Left lung (tissue), 10 donors: ENCODE measurements around the gene CDH11. TPM values are rescaled to one million over a fixed set of nuclear protein-coding genes. Genes with fewer than 3 reads are reported as not detected.

Source experiments
- ATAC-seq: fragments of 200-7000 bp; cut with Tn5 transposase; one replicate; pipeline ENCODE4 v1.9.1; 2020; ENCODE audit warnings: moderate library complexity
- DNase-seq, 4 donors: peaks; one replicate each; pipeline ENCODE4 v3.0.0-alpha.2; 2013 to 2020
- H3K27ac ChIP-seq, 2 donors: fragments of 200-600 bp; sonication (generic) in 1 of 2; one replicate each; pipeline versions ENCODE4 v1.5.0 to v1.8.0; 2020 to 2021
- H3K27me3 ChIP-seq, 2 donors: fragments of 200-600 bp; sonication (generic) in 1 of 2; one replicate each; pipeline versions ENCODE4 v1.5.0 to v1.8.0; 2020 to 2021
- H3K36me3 ChIP-seq, 2 donors: fragments of 200-600 bp; sonication (generic) in 1 of 2; one replicate each; pipeline versions ENCODE4 v1.5.0 to v1.8.0; 2020 to 2021
- H3K4me1 ChIP-seq, 2 donors: fragments of 200-600 bp; one replicate each; pipeline ENCODE4 v1.8.0; 2021
- H3K4me3 ChIP-seq, 2 donors: fragments of 200-600 bp; sonication (generic) in 1 of 2; one replicate each; pipeline versions ENCODE4 v1.5.0 to v1.8.0; 2020 to 2021; ENCODE audit warnings: mild to moderate bottlenecking in 1 of 2
- H3K9me3 ChIP-seq, 2 donors: fragments of 200-600 bp; sonication (generic) in 1 of 2; one replicate each; pipeline versions ENCODE4 v1.5.0 to v1.8.0; 2020 to 2021
- CTCF ChIP-seq, 2 donors: fragments of 200-600 bp; sonication (generic) in 1 of 2; IDR thresholded peaks; one replicate each; pipeline versions ENCODE4 v1.5.0 to v1.8.0; 2021; ENCODE audit warnings: antibody characterized with exemption in 2 of 2
- intact Hi-C, 2 donors: fragments of 100-400 bp; cut with DNase I; formaldehyde crosslinking; loops; one replicate each; pipeline versions ENCODE4 v1.11.2 to v1.14.2; 2022
- polyA plus RNA-seq, 6 donors: library from polyadenylated mRNA; unstranded; fragments of 120-200 nt; gene quantifications; one replicate each; pipeline ENCODE4 v1.2.1, GENCODE V29; 2013; ENCODE audit not compliant: insufficient read length in 6 of 6
- total RNA-seq, 2 donors: library from RNA; stranded (reverse); fragmentation: NEBNext Ultra II Directional; extraction: Animal tissue kit (Norgen Biotek cat#: 25700); gene quantifications; one replicate each; pipeline ENCODE4 v1.2.1, GENCODE V29; 2021
- donor health status: DM: no; HTN: yes; CAD: no.
- donor health status: DM: no; HTN: no; CAD: no.

The CDH11 gene
- total and polyA plus RNA-seq, 8 donors = 161 to 350 (median 311) TPM

- DNase-seq (no peak), ATAC-seq (no peak)
- no peaks in the 10 kb centered on the region for H3K27me3 ChIP-seq
- no peak overlapping the region for H3K27ac ChIP-seq
- intact Hi-C loops = no loop called here
- no peak for TF ChIP-seq CTCF (IDR thresholded peaks at IDR 0.05)
- H3K4me3 ChIP-seq = no peak overlapping the region
- H3K9me3 ChIP-seq = no peaks in the 10 kb centered on the region
- H3K4me1 ChIP-seq = no peaks in the 10 kb centered on the region
- no peaks in the 10 kb centered on the region for H3K36me3 ChIP-seq
Measured at GRCh38 chr16:64974381-64974780, 147.5 kb downstream of the CDH11 start.

- no peak overlapping the region for H3K27ac ChIP-seq
- no peak for ATAC-seq
- H3K9me3 ChIP-seq = no peaks in the 10 kb centered on the region
- H3K4me3 ChIP-seq = no peak overlapping the region
- DNase-seq = no peak
- no peak for TF ChIP-seq CTCF (IDR thresholded peaks at IDR 0.05)
- intact Hi-C loops = no loop called here
- no peaks in the 10 kb centered on the region for H3K36me3 ChIP-seq
- no peaks in the 10 kb centered on the region for H3K27me3 ChIP-seq
- no peaks in the 10 kb centered on the region for H3K4me1 ChIP-seq
Measured at GRCh38 chr16:64973171-64973570, 148.7 kb downstream of the CDH11 start.

GRCh38 chr16:64971171-64971570 lies 150.7 kb downstream of the CDH11 start:
- TF ChIP-seq CTCF (IDR thresholded peaks at IDR 0.05) = no peak
- Histone ChIP-seq H3K36me3 (no peaks in the 10 kb centered on the region), H3K4me1 (no peaks in the 10 kb centered on the region), H3K4me3 (no peak overlapping the region), H3K9me3 (no peaks in the 10 kb centered on the region), H3K27me3 (no peaks in the 10 kb centered on the region), H3K27ac (no peak overlapping the region)
- intact Hi-C loops = no loop called here
- ATAC-seq = no peak
- DNase-seq = no peak

- TF ChIP-seq CTCF (IDR thresholded peaks at IDR 0.05) = no peak
Measured at GRCh38 chr16:64969221-64969620, 152.6 kb downstream of the CDH11 start.

GRCh38 chr16:64968539-64968938 lies 153.3 kb downstream of the CDH11 start:
- H3K36me3 ChIP-seq = no peaks in the 10 kb centered on the region
- no peak for TF ChIP-seq CTCF (IDR thresholded peaks at IDR 0.05)

More at GRCh38 chr16:64969221-64969620, 152.6 kb downstream of the CDH11 start:
- no peaks in the 10 kb centered on the region for H3K36me3 ChIP-seq
- intact Hi-C loops = no loop called here
- H3K9me3 ChIP-seq = no peaks in the 10 kb centered on the region
- H3K27ac ChIP-seq = no peak overlapping the region
- DNase-seq = no peak
- no peaks in the 10 kb centered on the region for H3K4me1 ChIP-seq
- H3K4me3 ChIP-seq = no peak overlapping the region
- H3K27me3 ChIP-seq = no peaks in the 10 kb centered on the region
- no peak for ATAC-seq

More at GRCh38 chr16:64968539-64968938, 153.3 kb downstream of the CDH11 start:
- Histone ChIP-seq H3K4me3 (no peak overlapping the region), H3K27me3 (no peaks in the 10 kb centered on the region), H3K27ac (no peak overlapping the region), H3K9me3 (no peaks in the 10 kb centered on the region), H3K4me1 (no peaks in the 10 kb centered on the region)
- ATAC-seq = no peak
- DNase-seq = no peak
- intact Hi-C loops = no loop called here
